Smooth muscle cell (in vitro differentiated cells): ENCODE results near the gene NOL3. TPM values are rescaled to one million over a fixed set of nuclear protein-coding genes. Genes with fewer than 3 reads are reported as not detected.

Experiments
- DNase-seq: peaks from one replicate; lab custom pipeline; 2025; ENCODE audit not compliant: unreplicated experiment; lab: John Stamatoyannopoulos, UW
- H2AFZ ChIP-seq: fragments of 200-600 bp; sonication (generic); 2 replicates; pipeline ENCODE4 v1.6.0; 2016; ENCODE audit warnings: antibody characterized with exemption, low read depth, mild to moderate bottlenecking
- H3F3A ChIP-seq: fragments of 200-600 bp; sonication (generic); 2 replicates; pipeline ENCODE4 v1.6.0; 2017; ENCODE audit warnings: antibody characterized with exemption, low read depth
- H3K27ac ChIP-seq: fragments of 200-600 bp; sonication (generic); 2 replicates; pipeline ENCODE4 v1.5.1; 2016; ENCODE audit warnings: low read depth, mild to moderate bottlenecking
- H3K27me3 ChIP-seq: fragments of 200-600 bp; sonication (generic); 2 replicates; pipeline ENCODE4 v1.6.1; 2016; ENCODE audit warnings: low read depth, mild to moderate bottlenecking
- H3K36me3 ChIP-seq: fragments of 200-600 bp; sonication (generic); 2 replicates; pipeline ENCODE4 v1.5.1; 2016; ENCODE audit warnings: low read depth
- H3K4me1 ChIP-seq: fragments of 200-600 bp; sonication (generic); 2 replicates; pipeline ENCODE4 v1.5.1; 2016; ENCODE audit warnings: low read depth
- H3K4me2 ChIP-seq: fragments of 200-600 bp; sonication (generic); 2 replicates; pipeline ENCODE4 v1.6.0; 2016; ENCODE audit warnings: mild to moderate bottlenecking
- H3K4me3 ChIP-seq: fragments of 200-600 bp; sonication (generic); 2 replicates; pipeline ENCODE4 v1.5.1; 2016; ENCODE audit warnings: mild to moderate bottlenecking
- H3K79me2 ChIP-seq: fragments of 200-600 bp; sonication (generic); 2 replicates; pipeline ENCODE4 v1.6.0; 2016; ENCODE audit warnings: low read depth, mild to moderate bottlenecking
- H3K9ac ChIP-seq: fragments of 200-600 bp; sonication (generic); 2 replicates; pipeline ENCODE4 v1.6.0; 2016; ENCODE audit warnings: low read depth
- H3K9me3 ChIP-seq: fragments of 200-600 bp; sonication (generic); replicated peaks from 2 replicates; pipeline ENCODE4 v1.5.1; 2016; ENCODE audit warnings: low read depth
- H4K20me1 ChIP-seq: fragments of 200-600 bp; sonication (generic); 2 replicates; pipeline ENCODE4 v1.6.0; 2016; ENCODE audit warnings: low read depth
- WGBS: methylation state at CpG from one replicate; pipeline ENCODE4 v1.1.7; 2016; ENCODE audit warnings: low lambda C conversion rate; 5-methylcytosine and 5-hydroxymethylcytosine counted together
- polyA plus RNA-seq: library from polyadenylated mRNA; unstranded; fragments of >200 nt; fragmentation: Nextera tagmentation; extraction: Ambion mirVana; gene quantifications from 2 replicates; pipeline ENCODE4 v1.2.1, GENCODE V29; 2016
- total RNA-seq: library from RNA; depleted of rRNA; stranded (reverse); fragments of >200 nt; gene quantifications from 2 replicates; pipeline ENCODE4 v1.2.3, GENCODE V29; 2014
- TF ChIP-seq, protein P1 (sequence below): fragments of 200-600 bp; sonication (generic); IDR thresholded peaks from 2 replicates; pipeline ENCODE4 v1.5.1; 2017; ENCODE audit warnings: borderline replicate concordance, mild to moderate bottlenecking, antibody characterized with exemption; ENCODE audit not compliant: insufficient read depth, poor library complexity, severe bottlenecking

Gene NOL3
- total and polyA plus RNA-seq, 2 experiments from 2014 or later: 33.0 to 36.4 TPM

DNA sequence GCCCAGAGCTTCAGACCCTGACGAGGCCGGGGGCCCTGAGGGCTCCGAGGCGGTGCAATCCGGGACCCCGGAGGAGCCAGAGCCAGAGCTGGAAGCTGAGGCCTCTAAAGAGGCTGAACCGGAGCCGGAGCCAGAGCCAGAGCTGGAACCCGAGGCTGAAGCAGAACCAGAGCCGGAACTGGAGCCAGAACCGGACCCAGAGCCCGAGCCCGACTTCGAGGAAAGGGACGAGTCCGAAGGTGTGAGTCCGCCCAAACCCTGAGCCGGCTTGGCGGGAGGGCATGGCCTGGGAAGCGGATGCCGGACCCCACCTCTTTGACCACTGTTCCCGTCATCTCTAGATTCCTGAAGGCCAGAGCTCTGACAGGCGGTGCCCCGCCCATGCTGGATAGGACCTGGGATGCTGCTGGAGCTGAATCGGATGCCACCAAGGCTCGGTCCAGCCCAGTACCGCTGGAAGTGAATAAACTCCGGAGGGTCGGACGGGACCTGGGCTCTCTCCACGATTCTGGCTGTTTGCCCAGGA lies 4.4 kb downstream of the NOL3 start:
- Histone ChIP-seq H3K36me3 (no peaks in the 10 kb centered on the region), H3K4me1 (peaks cover 16% of the 10 kb centered on the region), H3K27me3 (no peaks in the 10 kb centered on the region), H3K27ac (no peak overlapping the region), H3K9ac (no peak overlapping the region), H3K4me3 (peak overlapping the region; percentile 47), H2AFZ (no peak overlapping the region), H3K4me2 (peak overlapping the region; percentile 82), H4K20me1 (peaks cover 33% of the 10 kb centered on the region), H3K9me3 (no peaks in the 10 kb centered on the region), H3F3A (peaks cover 4% of the 10 kb centered on the region), H3K79me2 (no peaks in the 10 kb centered on the region)
- DNase-seq: no peak
- TF ChIP-seq, protein P1, sequence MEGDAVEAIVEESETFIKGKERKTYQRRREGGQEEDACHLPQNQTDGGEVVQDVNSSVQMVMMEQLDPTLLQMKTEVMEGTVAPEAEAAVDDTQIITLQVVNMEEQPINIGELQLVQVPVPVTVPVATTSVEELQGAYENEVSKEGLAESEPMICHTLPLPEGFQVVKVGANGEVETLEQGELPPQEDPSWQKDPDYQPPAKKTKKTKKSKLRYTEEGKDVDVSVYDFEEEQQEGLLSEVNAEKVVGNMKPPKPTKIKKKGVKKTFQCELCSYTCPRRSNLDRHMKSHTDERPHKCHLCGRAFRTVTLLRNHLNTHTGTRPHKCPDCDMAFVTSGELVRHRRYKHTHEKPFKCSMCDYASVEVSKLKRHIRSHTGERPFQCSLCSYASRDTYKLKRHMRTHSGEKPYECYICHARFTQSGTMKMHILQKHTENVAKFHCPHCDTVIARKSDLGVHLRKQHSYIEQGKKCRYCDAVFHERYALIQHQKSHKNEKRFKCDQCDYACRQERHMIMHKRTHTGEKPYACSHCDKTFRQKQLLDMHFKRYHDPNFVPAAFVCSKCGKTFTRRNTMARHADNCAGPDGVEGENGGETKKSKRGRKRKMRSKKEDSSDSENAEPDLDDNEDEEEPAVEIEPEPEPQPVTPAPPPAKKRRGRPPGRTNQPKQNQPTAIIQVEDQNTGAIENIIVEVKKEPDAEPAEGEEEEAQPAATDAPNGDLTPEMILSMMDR: no peak
- WGBS: 85% methylated on average over 31 of the region's 31 CpGs

- H3K4me3 ChIP-seq: no peak overlapping the region
- H3K27ac ChIP-seq: no peak overlapping the region
- no peaks in the 10 kb centered on the region for H3F3A ChIP-seq
- H4K20me1 ChIP-seq: peaks cover 43% of the 10 kb centered on the region
- no peak overlapping the region for H2AFZ ChIP-seq
- WGBS: 93% methylated on average over 12 of the region's 12 CpGs
- H3K4me2 ChIP-seq: no peak overlapping the region
- no peak for DNase-seq
- H3K9ac ChIP-seq: no peak overlapping the region
- peaks cover 5% of the 10 kb centered on the region for H3K4me1 ChIP-seq
- TF ChIP-seq, protein P1: no peak
- no peaks in the 10 kb centered on the region for H3K36me3 ChIP-seq
- no peaks in the 10 kb centered on the region for H3K9me3 ChIP-seq
- H3K27me3 ChIP-seq: no peaks in the 10 kb centered on the region
- no peaks in the 10 kb centered on the region for H3K79me2 ChIP-seq
Observed at GRCh38 chr16:67176662-67177061, 6.3 kb downstream of the NOL3 start.

DNA sequence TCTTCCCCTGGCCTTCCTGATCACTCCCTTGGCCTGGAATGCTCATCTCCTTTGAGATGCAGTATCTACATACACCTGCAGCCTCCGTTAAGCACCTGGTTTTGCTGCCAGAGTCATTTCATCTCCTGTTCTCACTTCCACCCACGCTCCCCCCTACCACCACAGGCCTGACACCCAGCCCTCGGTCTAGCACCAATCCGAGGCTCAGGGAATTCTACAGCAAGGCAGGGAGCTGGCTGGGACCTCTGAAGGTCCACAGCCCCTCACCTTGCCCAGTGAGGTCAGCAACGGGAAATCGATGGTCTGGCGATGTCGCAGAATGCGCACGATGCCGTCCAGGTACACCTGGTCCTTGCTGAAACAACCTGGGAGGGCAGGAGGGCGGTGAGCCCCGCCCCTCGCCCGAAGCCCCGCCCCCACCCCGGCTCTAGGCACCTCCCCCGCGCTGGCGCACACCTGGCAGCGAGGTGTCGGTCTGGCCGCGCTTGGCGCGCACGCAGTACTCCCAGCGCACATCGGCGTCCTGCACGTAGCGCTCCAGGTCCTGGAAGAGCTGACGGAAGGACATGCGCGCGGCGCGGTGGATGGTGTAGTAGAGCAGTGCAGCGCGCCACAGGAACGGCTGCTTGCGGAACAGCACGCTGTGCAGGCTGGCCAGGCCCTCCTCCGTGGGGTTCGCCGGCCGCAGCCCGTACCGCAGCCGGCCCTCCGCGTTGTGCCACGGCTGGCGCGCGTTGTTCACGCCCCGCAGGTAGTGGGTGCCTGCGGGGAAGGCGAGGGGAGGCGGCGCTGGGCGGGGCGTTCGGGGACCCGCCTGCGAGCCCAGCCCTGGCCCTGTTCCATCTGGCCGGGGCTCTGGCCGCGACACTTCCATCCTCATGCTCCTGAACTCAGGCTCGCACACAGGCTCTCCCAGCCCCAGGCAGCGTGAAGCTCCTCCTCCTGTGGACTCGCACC lies 7.7 kb downstream of the NOL3 start:
- Histone ChIP-seq H3K4me2 (peak overlapping the region; percentile 90), H2AFZ (no peak overlapping the region), H3K4me3 (peak overlapping the region; percentile 50), H4K20me1 (peaks cover 43% of the 10 kb centered on the region), H3F3A (no peaks in the 10 kb centered on the region), H3K27ac (no peak overlapping the region), H3K36me3 (no peaks in the 10 kb centered on the region), H3K9ac (no peak overlapping the region), H3K9me3 (no peaks in the 10 kb centered on the region), H3K4me1 (peaks cover 8% of the 10 kb centered on the region), H3K79me2 (peaks cover 7% of the 10 kb centered on the region), H3K27me3 (no peaks in the 10 kb centered on the region)
- DNase-seq: peak; percentile 43
- TF ChIP-seq, protein P1: no peak
- WGBS: 9% methylated on average over 48 of the region's 73 CpGs
